ENCODE measurements around the gene CBFA2T3.

DNA sequence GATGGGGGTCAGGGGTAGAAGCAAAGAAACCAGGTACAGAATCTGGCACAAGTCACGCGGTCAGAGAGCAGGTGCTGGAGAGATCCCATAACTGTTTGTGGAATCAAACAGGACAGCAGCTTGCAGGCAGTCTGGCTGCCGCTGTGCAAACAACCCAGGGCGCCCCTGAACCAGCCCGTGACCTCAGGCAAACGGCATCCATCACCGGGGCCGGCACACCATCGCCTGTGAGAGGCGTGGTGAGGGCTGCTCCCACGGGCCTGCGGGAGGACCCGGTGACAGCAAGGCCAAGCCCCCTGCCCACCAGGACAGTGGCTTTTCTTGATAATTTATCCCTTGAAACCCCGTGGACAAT lies 47.9 kb downstream of the CBFA2T3 start:
- TF ChIP-seq ZNF138 (tag by site-specific recombination; IDR thresholded peaks at IDR 0.05; ENCODE audit: borderline replicate concordance) = no peak
- TF ChIP-seq, protein P1, sequence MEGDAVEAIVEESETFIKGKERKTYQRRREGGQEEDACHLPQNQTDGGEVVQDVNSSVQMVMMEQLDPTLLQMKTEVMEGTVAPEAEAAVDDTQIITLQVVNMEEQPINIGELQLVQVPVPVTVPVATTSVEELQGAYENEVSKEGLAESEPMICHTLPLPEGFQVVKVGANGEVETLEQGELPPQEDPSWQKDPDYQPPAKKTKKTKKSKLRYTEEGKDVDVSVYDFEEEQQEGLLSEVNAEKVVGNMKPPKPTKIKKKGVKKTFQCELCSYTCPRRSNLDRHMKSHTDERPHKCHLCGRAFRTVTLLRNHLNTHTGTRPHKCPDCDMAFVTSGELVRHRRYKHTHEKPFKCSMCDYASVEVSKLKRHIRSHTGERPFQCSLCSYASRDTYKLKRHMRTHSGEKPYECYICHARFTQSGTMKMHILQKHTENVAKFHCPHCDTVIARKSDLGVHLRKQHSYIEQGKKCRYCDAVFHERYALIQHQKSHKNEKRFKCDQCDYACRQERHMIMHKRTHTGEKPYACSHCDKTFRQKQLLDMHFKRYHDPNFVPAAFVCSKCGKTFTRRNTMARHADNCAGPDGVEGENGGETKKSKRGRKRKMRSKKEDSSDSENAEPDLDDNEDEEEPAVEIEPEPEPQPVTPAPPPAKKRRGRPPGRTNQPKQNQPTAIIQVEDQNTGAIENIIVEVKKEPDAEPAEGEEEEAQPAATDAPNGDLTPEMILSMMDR (tag by site-specific recombination; IDR thresholded peaks at IDR 0.05) = no peak
- no peak for TF ChIP-seq ZNF394 (tag by site-specific recombination; IDR thresholded peaks at IDR 0.05; ENCODE audit: borderline replicate concordance)
- TF ChIP-seq ZNF521 (tag by site-specific recombination; IDR thresholded peaks at IDR 0.05) = no peak
- TF ChIP-seq, protein P2, sequence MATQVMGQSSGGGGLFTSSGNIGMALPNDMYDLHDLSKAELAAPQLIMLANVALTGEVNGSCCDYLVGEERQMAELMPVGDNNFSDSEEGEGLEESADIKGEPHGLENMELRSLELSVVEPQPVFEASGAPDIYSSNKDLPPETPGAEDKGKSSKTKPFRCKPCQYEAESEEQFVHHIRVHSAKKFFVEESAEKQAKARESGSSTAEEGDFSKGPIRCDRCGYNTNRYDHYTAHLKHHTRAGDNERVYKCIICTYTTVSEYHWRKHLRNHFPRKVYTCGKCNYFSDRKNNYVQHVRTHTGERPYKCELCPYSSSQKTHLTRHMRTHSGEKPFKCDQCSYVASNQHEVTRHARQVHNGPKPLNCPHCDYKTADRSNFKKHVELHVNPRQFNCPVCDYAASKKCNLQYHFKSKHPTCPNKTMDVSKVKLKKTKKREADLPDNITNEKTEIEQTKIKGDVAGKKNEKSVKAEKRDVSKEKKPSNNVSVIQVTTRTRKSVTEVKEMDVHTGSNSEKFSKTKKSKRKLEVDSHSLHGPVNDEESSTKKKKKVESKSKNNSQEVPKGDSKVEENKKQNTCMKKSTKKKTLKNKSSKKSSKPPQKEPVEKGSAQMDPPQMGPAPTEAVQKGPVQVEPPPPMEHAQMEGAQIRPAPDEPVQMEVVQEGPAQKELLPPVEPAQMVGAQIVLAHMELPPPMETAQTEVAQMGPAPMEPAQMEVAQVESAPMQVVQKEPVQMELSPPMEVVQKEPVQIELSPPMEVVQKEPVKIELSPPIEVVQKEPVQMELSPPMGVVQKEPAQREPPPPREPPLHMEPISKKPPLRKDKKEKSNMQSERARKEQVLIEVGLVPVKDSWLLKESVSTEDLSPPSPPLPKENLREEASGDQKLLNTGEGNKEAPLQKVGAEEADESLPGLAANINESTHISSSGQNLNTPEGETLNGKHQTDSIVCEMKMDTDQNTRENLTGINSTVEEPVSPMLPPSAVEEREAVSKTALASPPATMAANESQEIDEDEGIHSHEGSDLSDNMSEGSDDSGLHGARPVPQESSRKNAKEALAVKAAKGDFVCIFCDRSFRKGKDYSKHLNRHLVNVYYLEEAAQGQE (tag by site-specific recombination; IDR thresholded peaks at IDR 0.05) = no peak

Data from HEK293 (cell line).